GM19467 (cell line): ENCODE measurements around the gene PRR19.
"Not testable (repeated sequence)": the region's sequence is repeated elsewhere in the genome, so short reads cannot be mapped to it uniquely, and the experiment has no call there.

Source experiments
- ATAC-seq: cut with Tn5 transposase; IDR thresholded peaks from one replicate; pipeline ENCODE4 v1.9.1; 2021; ENCODE audit warnings: mild to moderate bottlenecking, moderate library complexity; ENCODE audit not compliant: unreplicated experiment

PRR19 gene

GRCh38 chr19:42324655-42325307 is 22.8 kb downstream of the PRR19 start:
- no peak for ATAC-seq

GRCh38 chr19:42325308-42325895 is 23.5 kb downstream of the PRR19 start, which contains the start of gene MEGF8:
Gene MEGF8 (plus strand): TSS chr19:42325635. CDS start chr19:42326244, 609 bp downstream.
- peak; percentile 90 for ATAC-seq

- peak; percentile 11 for ATAC-seq
Measured at GRCh38 chr19:42325896-42326771, 24.2 kb downstream of the PRR19 start.

- no peak for ATAC-seq
Measured at GRCh38 chr19:42326969-42327368, 25.0 kb downstream of the PRR19 start.

- no peak for ATAC-seq
Measured at GRCh38 chr19:42327381-42327780, 25.4 kb downstream of the PRR19 start.

- no peak for ATAC-seq
Measured at GRCh38 chr19:42328106-42328505, 26.2 kb downstream of the PRR19 start.

GRCh38 chr19:42328854-42329253 is 26.9 kb downstream of the PRR19 start:
- no peak for ATAC-seq

- no peak for ATAC-seq
Measured at GRCh38 chr19:42330241-42330711, 28.3 kb downstream of the PRR19 start.

GRCh38 chr19:42331333-42331732 is 29.4 kb downstream of the PRR19 start:
- ATAC-seq: not testable (repeated sequence)

- ATAC-seq: no peak
Measured at GRCh38 chr19:42332059-42332458, 30.1 kb downstream of the PRR19 start.

- ATAC-seq: no peak
Measured at GRCh38 chr19:42333018-42333417, 31.1 kb downstream of the PRR19 start.

GRCh38 chr19:42333975-42334696 is 32.2 kb downstream of the PRR19 start:
- ATAC-seq: no peak

- no peak for ATAC-seq
Measured at GRCh38 chr19:42334697-42335373, 32.9 kb downstream of the PRR19 start.

- no peak for ATAC-seq
Measured at GRCh38 chr19:42335374-42335936, 33.5 kb downstream of the PRR19 start.

- ATAC-seq: no peak
Measured at GRCh38 chr19:42335971-42336370, 34.0 kb downstream of the PRR19 start.

GRCh38 chr19:42339126-42339860 is 37.4 kb downstream of the PRR19 start:
- not testable (repeated sequence) for ATAC-seq

GRCh38 chr19:42339922-42340321 is 38.0 kb downstream of the PRR19 start:
- not testable (repeated sequence) for ATAC-seq

- ATAC-seq: no peak
Measured at GRCh38 chr19:42343344-42344110, 41.6 kb downstream of the PRR19 start.
